ENCODE data around the gene FAM20B. TPM values are rescaled to one million over a fixed set of nuclear protein-coding genes. Genes with fewer than 3 reads are reported as not detected.

FAM20B gene
- total and polyA plus RNA-seq, 2 of the 13 experiments (the other 11 are each of a cell fraction or from before 2014, with no cell fraction given), result 13.8 to 26.9 TPM

- Histone ChIP-seq H3K9ac (ENCODE audit: insufficient read depth, low read depth, low read length) (peak overlapping the region; percentile 26; the same call in 1 of the 2 replicates), H3K4me2 (ENCODE audit: low read depth, low read length) (no peak overlapping the region), H3K36me3 (replicated peaks in 1 of 2; ENCODE audit: control insufficient read depth in 1 of 2, insufficient read depth in 2 of 2, low read length in 2 of 2) (peaks cover 17 to 37% of the 10 kb centered on the region in 2 experiments), H3K27me3 (ENCODE audit: control insufficient read depth in 1 of 2, insufficient read depth in 2 of 2, low read length in 2 of 2) (no peaks in the 10 kb centered on the region), H2AFZ (ENCODE audit: low read length) (no peak overlapping the region), H3K9me3 (ENCODE audit: low read length) (no peaks in the 10 kb centered on the region), H3K79me2 (ENCODE audit: insufficient read depth, low read length) (no peaks in the 10 kb centered on the region), H3K4me3 (replicated peaks in 1 of 3; ENCODE audit: insufficient read depth in 1 of 3, low read depth in 2 of 3, low read length in 3 of 3) (no peak overlapping the region), H4K20me1 (ENCODE audit: insufficient read depth, low read length) (no peaks in the 10 kb centered on the region), H3K27ac (ENCODE audit: extremely low read length, insufficient read depth, low read length) (peak overlapping the region; percentile 62), H3K4me1 (ENCODE audit: insufficient read depth, low read length) (peaks cover 42% of the 10 kb centered on the region)
- intact Hi-C loops (cut with micrococcal nuclease; ENCODE audit: unreplicated experiment) (loop anchor here (2.0 kb wide), 1 partner anchor 37 kb away; no protein-coding TSS in a partner anchor), in situ Hi-C loops (cut with HindIII; ENCODE audit: extremely low pct_ligation_motif_present, low pct_unique_long_range_greater_than_20kb) (no loop called here)
- CTCF ChIA-PET (ENCODE audit: low intra/inter-chr PET ratio, low total read pairs), result interaction anchor here (1.1 kb wide), 1 partner anchor 278 kb away, joined by 3 read pairs; no protein-coding TSS in a partner anchor
- ATAC-seq (peak; percentile 77), FAIRE-seq (peak; percentile 21), DNase-seq (ENCODE audit: low spot score) (peak; percentile 62)
- no TSS peak for BruUV-seq (replicated peaks)
- 83% methylated on average over 1 of the region's 5 CpGs for WGBS (ENCODE audit: low lambda C conversion rate)
- POLR2A ChIA-PET, result interaction anchor here (0.6 to 3.1 kb wide), 4 partner anchors 9 to 202 kb away, joined by 4 to 20 read pairs (median 12); partner anchors contain the start of genes SOAT1 and TOR3A
- TF ChIP-seq MED1 (CRISPR knock-in tag; IDR thresholded peaks at IDR 0.05), result peak; percentile 61
- TF ChIP-seq TFAP4 (IDR thresholded peaks at IDR 0.05; ENCODE audit: borderline replicate concordance, low read depth), result peak; percentile 91; the same call in 1 of the 2 replicates
- no peak for TF ChIP-seq ZNF44 (CRISPR knock-in tag; IDR thresholded peaks at IDR 0.05)
- TF ChIP-seq ZNF605 (CRISPR knock-in tag; IDR thresholded peaks at IDR 0.05), result no peak; the same call in 1 of the 2 replicates
- TF ChIP-seq GPN1 (CRISPR knock-in tag; IDR thresholded peaks at IDR 0.05; ENCODE audit: borderline replicate concordance), result no peak
- TF ChIP-seq CHCHD3 (CRISPR knock-in tag; IDR thresholded peaks at IDR 0.05), result no peak
- no peak for TF ChIP-seq PTBP1 (IDR thresholded peaks at IDR 0.05; ENCODE audit: low read depth, low read length, poor library complexity, severe bottlenecking)
- TF ChIP-seq SIX1 (CRISPR knock-in tag; IDR thresholded peaks at IDR 0.05; ENCODE audit: borderline replicate concordance), result no peak
- no peak for TF ChIP-seq SOX6 (IDR thresholded peaks at IDR 0.05)
- TF ChIP-seq SOX6 (CRISPR knock-in tag; IDR thresholded peaks at IDR 0.05), result peak; percentile 73
- no peak for TF ChIP-seq HOMEZ (CRISPR knock-in tag; IDR thresholded peaks at IDR 0.05; ENCODE audit: low read depth)
- no peak for TF ChIP-seq ISX (CRISPR knock-in tag; conservative IDR thresholded peaks at IDR 0.05)
- TF ChIP-seq E2F1 (CRISPR knock-in tag; IDR thresholded peaks at IDR 0.05), result no peak
- TF ChIP-seq ZBTB39 (CRISPR knock-in tag; IDR thresholded peaks at IDR 0.05), result no peak
- TF ChIP-seq PHB2 (IDR thresholded peaks at IDR 0.05; ENCODE audit: partially characterized antibody), result no peak
- TF ChIP-seq ZNF562 (CRISPR knock-in tag; IDR thresholded peaks at IDR 0.05; ENCODE audit: borderline replicate concordance), result no peak
- no peak for TF ChIP-seq ZNF598 (CRISPR knock-in tag; IDR thresholded peaks at IDR 0.05; ENCODE audit: borderline replicate concordance)
- no peak; the same call in 1 of the 2 replicates for TF ChIP-seq ETV5 (CRISPR knock-in tag; IDR thresholded peaks at IDR 0.05; ENCODE audit: borderline replicate concordance)
- 0 out of 2 replicates have a peak, but pooled peaks have one; percentile 63 for TF ChIP-seq ZNF691 (CRISPR knock-in tag; IDR thresholded peaks at IDR 0.05; ENCODE audit: borderline replicate concordance, low read depth)
Measured at GRCh38 chr1:179091691-179092165, 66.0 kb downstream of the FAM20B start.
